ENCODE results near the gene PLCZ1.

The PLCZ1 gene

DNA sequence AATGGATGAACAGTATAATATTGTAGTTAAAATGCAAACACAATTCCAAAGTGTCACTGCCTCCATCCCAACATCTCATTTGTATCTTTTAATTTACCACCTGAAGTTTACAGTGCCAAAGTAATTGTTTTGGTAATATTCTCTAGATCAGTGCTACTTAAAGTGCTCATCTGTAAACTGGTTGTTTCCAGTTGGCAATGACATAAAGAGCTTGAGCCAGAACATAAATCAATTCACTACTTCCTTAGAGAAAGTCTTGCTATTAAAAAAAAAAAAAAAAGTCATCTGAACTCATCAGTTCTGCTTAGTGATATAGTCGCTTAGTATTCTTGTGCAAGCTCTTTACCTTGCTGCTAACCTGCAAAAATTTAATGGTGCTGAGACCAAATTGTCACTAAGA, 16.4 kb downstream of the PLCZ1 start:
- TF ChIP-seq CTCF (IDR thresholded peaks at IDR 0.05; ENCODE audit: low read length, missing control alignments): no peak
- no peak overlapping the region for H3K4me3 ChIP-seq (replicated peaks; ENCODE audit: low read depth, low read length)
- no peak for DNase-seq (ENCODE audit: low read depth)

- H3K4me3 ChIP-seq (replicated peaks; ENCODE audit: low read depth, low read length): no peak overlapping the region
- TF ChIP-seq CTCF (IDR thresholded peaks at IDR 0.05; ENCODE audit: low read length, missing control alignments): no peak
- DNase-seq (ENCODE audit: low read depth): no peak
Observed at GRCh38 chr12:18720690-18721089, 17.1 kb downstream of the PLCZ1 start.

GRCh38 chr12:18719922-18720510, 17.8 kb downstream of the PLCZ1 start:
- DNase-seq (ENCODE audit: low read depth): no peak
- H3K4me3 ChIP-seq (replicated peaks; ENCODE audit: low read depth, low read length): no peak overlapping the region
- TF ChIP-seq CTCF (IDR thresholded peaks at IDR 0.05; ENCODE audit: low read length, missing control alignments): no peak

DNA sequence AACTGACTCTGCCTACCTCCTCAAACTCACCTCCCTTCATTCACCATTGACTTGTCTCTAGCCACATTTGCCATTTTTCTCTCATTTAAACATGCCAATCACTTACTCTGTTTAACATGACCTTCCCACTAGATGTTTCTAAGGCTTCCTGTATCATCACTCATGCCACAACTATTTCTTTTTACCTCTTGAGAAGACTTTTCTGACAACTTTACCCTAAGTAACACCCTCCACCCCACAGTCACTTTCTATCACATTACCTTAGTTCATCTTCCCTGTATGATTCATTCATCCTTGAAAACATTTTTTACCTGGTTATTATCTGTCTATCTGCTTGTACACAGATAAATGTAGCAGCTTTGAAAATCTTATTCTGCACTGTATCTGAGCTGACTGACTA, 19.4 kb downstream of the PLCZ1 start:
- no peak for TF ChIP-seq CTCF (IDR thresholded peaks at IDR 0.05; ENCODE audit: low read length, missing control alignments)
- no peak for DNase-seq (ENCODE audit: low read depth)
- no peak overlapping the region for H3K4me3 ChIP-seq (replicated peaks; ENCODE audit: low read depth, low read length)

- DNase-seq (ENCODE audit: low read depth): no peak
- TF ChIP-seq CTCF (IDR thresholded peaks at IDR 0.05; ENCODE audit: low read length, missing control alignments): no peak
- no peak overlapping the region for H3K4me3 ChIP-seq (replicated peaks; ENCODE audit: low read depth, low read length)
Observed at GRCh38 chr12:18716236-18716635, 21.6 kb downstream of the PLCZ1 start.

DNA sequence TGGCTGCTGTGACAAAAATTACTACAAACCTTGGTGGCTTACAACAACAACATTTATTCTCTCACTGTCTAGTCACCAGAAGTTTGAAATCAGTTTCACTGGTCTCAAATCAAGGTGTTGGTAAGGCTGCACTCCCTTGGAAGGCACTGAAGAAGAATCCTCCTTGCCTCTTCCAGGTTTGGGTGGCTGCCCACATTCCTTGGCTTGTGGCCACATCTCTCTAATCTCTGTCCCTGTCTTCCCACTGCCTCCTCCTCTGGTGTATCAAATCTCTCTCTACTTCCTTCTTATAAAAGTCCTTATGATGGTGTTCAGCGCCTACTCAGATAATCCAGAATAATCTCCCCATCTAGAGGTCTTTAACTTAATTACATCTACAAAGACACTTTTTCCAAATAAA, 31.0 kb downstream of the PLCZ1 start:
- peak; percentile 22 for DNase-seq (ENCODE audit: low read depth)
- no peak overlapping the region for H3K4me3 ChIP-seq (replicated peaks; ENCODE audit: low read depth, low read length)
- TF ChIP-seq CTCF (IDR thresholded peaks at IDR 0.05; ENCODE audit: low read length, missing control alignments): no peak

GRCh38 chr12:18703911-18704310, 33.9 kb downstream of the PLCZ1 start:
- DNase-seq (ENCODE audit: low read depth): no peak
- TF ChIP-seq CTCF (IDR thresholded peaks at IDR 0.05; ENCODE audit: low read length, missing control alignments): no peak
- no peak overlapping the region for H3K4me3 ChIP-seq (replicated peaks; ENCODE audit: low read depth, low read length)
